ENCODE data around the gene DNAJC25.

The DNAJC25 gene

GRCh38 chr9:111603041-111603440 is 28.1 kb upstream of the DNAJC25 start:
- Histone ChIP-seq H3K27me3 (ENCODE audit: insufficient read depth, low read length, poor library complexity, severe bottlenecking) (no peaks in the 10 kb centered on the region), H3K4me1 (ENCODE audit: insufficient read depth, low read length, poor library complexity, severe bottlenecking) (no peaks in the 10 kb centered on the region), H3K9ac (ENCODE audit: low read depth, low read length, poor library complexity, severe bottlenecking) (no peak overlapping the region), H4K20me1 (ENCODE audit: insufficient read depth, low read length, poor library complexity, severe bottlenecking) (no peaks in the 10 kb centered on the region), H3K9me3 (ENCODE audit: insufficient read depth, low read depth, low read length) (no peaks in the 10 kb centered on the region), H3K36me3 (ENCODE audit: insufficient read depth, low read length) (no peaks in the 10 kb centered on the region), H3K79me2 (ENCODE audit: insufficient read depth, low read length) (no peaks in the 10 kb centered on the region), H2AFZ (ENCODE audit: low read length) (no peak overlapping the region), H3K9me2 (replicated peaks; ENCODE audit: low read depth, low read length) (no peaks in the 10 kb centered on the region), H3F3A (ENCODE audit: low read depth) (no peaks in the 10 kb centered on the region), H3K4me3 (ENCODE audit: low read length, poor library complexity, severe bottlenecking) (no peak overlapping the region), H3K4me2 (ENCODE audit: low read depth, low read length, poor library complexity, severe bottlenecking) (no peak overlapping the region)
- TF ChIP-seq, protein P1, sequence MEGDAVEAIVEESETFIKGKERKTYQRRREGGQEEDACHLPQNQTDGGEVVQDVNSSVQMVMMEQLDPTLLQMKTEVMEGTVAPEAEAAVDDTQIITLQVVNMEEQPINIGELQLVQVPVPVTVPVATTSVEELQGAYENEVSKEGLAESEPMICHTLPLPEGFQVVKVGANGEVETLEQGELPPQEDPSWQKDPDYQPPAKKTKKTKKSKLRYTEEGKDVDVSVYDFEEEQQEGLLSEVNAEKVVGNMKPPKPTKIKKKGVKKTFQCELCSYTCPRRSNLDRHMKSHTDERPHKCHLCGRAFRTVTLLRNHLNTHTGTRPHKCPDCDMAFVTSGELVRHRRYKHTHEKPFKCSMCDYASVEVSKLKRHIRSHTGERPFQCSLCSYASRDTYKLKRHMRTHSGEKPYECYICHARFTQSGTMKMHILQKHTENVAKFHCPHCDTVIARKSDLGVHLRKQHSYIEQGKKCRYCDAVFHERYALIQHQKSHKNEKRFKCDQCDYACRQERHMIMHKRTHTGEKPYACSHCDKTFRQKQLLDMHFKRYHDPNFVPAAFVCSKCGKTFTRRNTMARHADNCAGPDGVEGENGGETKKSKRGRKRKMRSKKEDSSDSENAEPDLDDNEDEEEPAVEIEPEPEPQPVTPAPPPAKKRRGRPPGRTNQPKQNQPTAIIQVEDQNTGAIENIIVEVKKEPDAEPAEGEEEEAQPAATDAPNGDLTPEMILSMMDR (conservative IDR thresholded peaks at IDR 0.05; ENCODE audit: low read length) = no peak

- Histone ChIP-seq H3K9me3 (ENCODE audit: insufficient read depth, low read depth, low read length) (no peaks in the 10 kb centered on the region), H3K36me3 (ENCODE audit: insufficient read depth, low read length) (no peaks in the 10 kb centered on the region), H3F3A (ENCODE audit: low read depth) (no peaks in the 10 kb centered on the region), H2AFZ (ENCODE audit: low read length) (no peak overlapping the region), H3K4me2 (ENCODE audit: low read depth, low read length, poor library complexity, severe bottlenecking) (no peak overlapping the region), H3K4me3 (ENCODE audit: low read length, poor library complexity, severe bottlenecking) (no peak overlapping the region), H4K20me1 (ENCODE audit: insufficient read depth, low read length, poor library complexity, severe bottlenecking) (no peaks in the 10 kb centered on the region), H3K4me1 (ENCODE audit: insufficient read depth, low read length, poor library complexity, severe bottlenecking) (no peaks in the 10 kb centered on the region), H3K9ac (ENCODE audit: low read depth, low read length, poor library complexity, severe bottlenecking) (no peak overlapping the region), H3K9me2 (replicated peaks; ENCODE audit: low read depth, low read length) (no peaks in the 10 kb centered on the region), H3K27me3 (ENCODE audit: insufficient read depth, low read length, poor library complexity, severe bottlenecking) (no peaks in the 10 kb centered on the region), H3K79me2 (ENCODE audit: insufficient read depth, low read length) (no peaks in the 10 kb centered on the region)
- TF ChIP-seq, protein P1 (conservative IDR thresholded peaks at IDR 0.05; ENCODE audit: low read length) = no peak
- no peak for TF ChIP-seq EZH2phosphoT487 (IDR thresholded peaks at IDR 0.05; ENCODE audit: borderline replicate concordance)
Measured at GRCh38 chr9:111604054-111604615, 27.0 kb upstream of the DNAJC25 start.

GRCh38 chr9:111605041-111605559 is 26.0 kb upstream of the DNAJC25 start:
- TF ChIP-seq EZH2phosphoT487 (IDR thresholded peaks at IDR 0.05; ENCODE audit: borderline replicate concordance) = no peak
- TF ChIP-seq, protein P1 (conservative IDR thresholded peaks at IDR 0.05; ENCODE audit: low read length) = no peak
- no peaks in the 10 kb centered on the region for H3K27me3 ChIP-seq (ENCODE audit: insufficient read depth, low read length, poor library complexity, severe bottlenecking)
- no peaks in the 10 kb centered on the region for H3K4me1 ChIP-seq (ENCODE audit: insufficient read depth, low read length, poor library complexity, severe bottlenecking)
- no peaks in the 10 kb centered on the region for H3K9me3 ChIP-seq (ENCODE audit: insufficient read depth, low read depth, low read length)
- no peaks in the 10 kb centered on the region for H4K20me1 ChIP-seq (ENCODE audit: insufficient read depth, low read length, poor library complexity, severe bottlenecking)
- H3K79me2 ChIP-seq (ENCODE audit: insufficient read depth, low read length) = no peaks in the 10 kb centered on the region
- no peaks in the 10 kb centered on the region for H3K9me2 ChIP-seq (replicated peaks; ENCODE audit: low read depth, low read length)
- H3F3A ChIP-seq (ENCODE audit: low read depth) = no peaks in the 10 kb centered on the region
- no peak overlapping the region for H3K4me2 ChIP-seq (ENCODE audit: low read depth, low read length, poor library complexity, severe bottlenecking)
- H3K4me3 ChIP-seq (ENCODE audit: low read length, poor library complexity, severe bottlenecking) = no peak overlapping the region
- H3K36me3 ChIP-seq (ENCODE audit: insufficient read depth, low read length) = no peaks in the 10 kb centered on the region
- no peak overlapping the region for H3K9ac ChIP-seq (ENCODE audit: low read depth, low read length, poor library complexity, severe bottlenecking)
- no peak overlapping the region for H2AFZ ChIP-seq (ENCODE audit: low read length)
